Measurements from ENCODE around the gene G0S2. TPM values are rescaled to one million over a fixed set of nuclear protein-coding genes. Genes with fewer than 3 reads are reported as not detected.

G0S2 gene
- total and polyA plus RNA-seq, 2 experiments from 2014 or later = 3.2 to 8.2 TPM

- H4K20me1 ChIP-seq (replicated peaks; ENCODE audit: insufficient read depth) = no peaks in the 10 kb centered on the region
- no peak for ATAC-seq
Measured at GRCh38 chr1:209661071-209661470, 14.1 kb upstream of the G0S2 start.

GRCh38 chr1:209662879-209663327 is 12.3 kb upstream of the G0S2 start:
- ATAC-seq (no peak), DNase-seq (ENCODE audit: low spot score) (no peak)
- Histone ChIP-seq H3K4me2 (no peak overlapping the region), H3K36me3 (ENCODE audit: insufficient read depth) (no peaks in the 10 kb centered on the region), H3K9me2 (ENCODE audit: insufficient read depth) (no peaks in the 10 kb centered on the region; the same call in 1 of the 2 replicates), H3K4me1 (ENCODE audit: insufficient read depth) (no peaks in the 10 kb centered on the region), H3K79me2 (replicated peaks; ENCODE audit: insufficient read depth) (no peaks in the 10 kb centered on the region), H3F3A (replicated peaks; ENCODE audit: low read depth) (no peaks in the 10 kb centered on the region), H3K4me3 (no peak overlapping the region), H3K27me3 (ENCODE audit: insufficient read depth) (no peaks in the 10 kb centered on the region), H3K27ac (ENCODE audit: low read depth) (no peak overlapping the region), H2AFZ (no peak overlapping the region), H4K20me1 (replicated peaks; ENCODE audit: insufficient read depth) (no peaks in the 10 kb centered on the region)
- TF ChIP-seq ZNF114 (CRISPR knock-in tag; IDR thresholded peaks at IDR 0.05) (no peak), STAT1 (IDR thresholded peaks at IDR 0.05; ENCODE audit: unreplicated experiment) (no peak), ETS1 (IDR thresholded peaks at IDR 0.05) (no peak), ZNF331 (CRISPR knock-in tag; IDR thresholded peaks at IDR 0.05; ENCODE audit: low read depth) (no peak), JUNB (IDR thresholded peaks at IDR 0.05; ENCODE audit: unreplicated experiment) (no peak)
- Mint-ChIP-seq H3K36me3 (ENCODE audit: low read depth) (no peaks in the 10 kb centered on the region), H3K4me3 (no peak overlapping the region), H3K4me1 (peaks cover 11% of the 10 kb centered on the region; the same call in 1 of the 3 replicates), H3K9me3 (no peaks in the 10 kb centered on the region), H3K27ac (no peak overlapping the region), H3K27me3 (ENCODE audit: insufficient read depth, low read depth, poor library complexity) (no peaks in the 10 kb centered on the region)

More at GRCh38 chr1:209661071-209661470, 14.1 kb upstream of the G0S2 start:
- no peak overlapping the region for H3K4me3 Mint-ChIP-seq
- no peaks in the 10 kb centered on the region for H3K4me1 ChIP-seq (ENCODE audit: insufficient read depth)
- no peaks in the 10 kb centered on the region for H3K27me3 ChIP-seq (ENCODE audit: insufficient read depth)
- no peaks in the 10 kb centered on the region for H3K9me3 Mint-ChIP-seq
- H3K36me3 ChIP-seq (ENCODE audit: insufficient read depth) = no peaks in the 10 kb centered on the region
- no peak for DNase-seq (ENCODE audit: low spot score)
- no peaks in the 10 kb centered on the region; the same call in 1 of the 2 replicates for H3K9me2 ChIP-seq (ENCODE audit: insufficient read depth)
- H3K4me1 Mint-ChIP-seq = peaks cover 11% of the 10 kb centered on the region; the same call in 1 of the 3 replicates
- H3K79me2 ChIP-seq (replicated peaks; ENCODE audit: insufficient read depth) = no peaks in the 10 kb centered on the region
- no peak overlapping the region for H3K4me3 ChIP-seq
- H3F3A ChIP-seq (replicated peaks; ENCODE audit: low read depth) = no peaks in the 10 kb centered on the region
- H3K27ac ChIP-seq (ENCODE audit: low read depth) = no peak overlapping the region
- H3K27ac Mint-ChIP-seq = no peak overlapping the region
- no peak overlapping the region for H2AFZ ChIP-seq
- H3K36me3 Mint-ChIP-seq (ENCODE audit: low read depth) = no peaks in the 10 kb centered on the region
- no peak overlapping the region for H3K4me2 ChIP-seq
- no peak for TF ChIP-seq POLR2AphosphoS5 (IDR thresholded peaks at IDR 0.05; ENCODE audit: low read depth)
- peaks cover 2% of the 10 kb centered on the region for H3K27me3 Mint-ChIP-seq (ENCODE audit: insufficient read depth, low read depth, poor library complexity)

GRCh38 chr1:209667103-209667502 is 8.1 kb upstream of the G0S2 start:
- no peak overlapping the region for H3K27ac Mint-ChIP-seq

More at GRCh38 chr1:209667103-209667502, 8.1 kb upstream of the G0S2 start:
- Mint-ChIP-seq H3K4me1 (no peaks in the 10 kb centered on the region; the same call in 2 of the 3 replicates), H3K4me3 (no peak overlapping the region), H3K27me3 (ENCODE audit: insufficient read depth, low read depth, poor library complexity) (peaks cover 4% of the 10 kb centered on the region), H3K9me3 (no peaks in the 10 kb centered on the region; the same call in 2 of the 3 replicates), H3K36me3 (ENCODE audit: low read depth) (no peaks in the 10 kb centered on the region)
- Histone ChIP-seq H3K79me2 (replicated peaks; ENCODE audit: insufficient read depth) (no peaks in the 10 kb centered on the region), H2AFZ (no peak overlapping the region), H3K27ac (ENCODE audit: low read depth) (no peak overlapping the region), H3K4me1 (ENCODE audit: insufficient read depth) (no peaks in the 10 kb centered on the region), H3K27me3 (ENCODE audit: insufficient read depth) (0 out of 2 replicates have a peak, but pooled peaks cover under 1% of the 10 kb centered on the region), H3K36me3 (ENCODE audit: insufficient read depth) (no peaks in the 10 kb centered on the region), H3F3A (replicated peaks; ENCODE audit: low read depth) (no peaks in the 10 kb centered on the region), H3K9me2 (ENCODE audit: insufficient read depth) (peaks cover 12% of the 10 kb centered on the region), H4K20me1 (replicated peaks; ENCODE audit: insufficient read depth) (no peaks in the 10 kb centered on the region), H3K4me2 (no peak overlapping the region), H3K4me3 (no peak overlapping the region)
- TF ChIP-seq CREB1 (CRISPR knock-in tag; IDR thresholded peaks at IDR 0.05; ENCODE audit: low read depth) = no peak
- no peak for TF ChIP-seq EZH2 (IDR thresholded peaks at IDR 0.05; ENCODE audit: low read depth, unreplicated experiment)
- TF ChIP-seq ZNF114 (CRISPR knock-in tag; IDR thresholded peaks at IDR 0.05) = no peak
- no peak for TF ChIP-seq REST (IDR thresholded peaks at IDR 0.05; ENCODE audit: unreplicated experiment)
- DNase-seq (ENCODE audit: low spot score) (no peak), ATAC-seq (no peak)
